Uterus (tissue), 2 donors: ENCODE results near the gene PSME3IP1.

Experiments
- POLR2A ChIP-seq, 2 donors: fragments of 450-650 bp; IDR thresholded peaks; one replicate each; pipeline ENCODE4 v1.6.1; 2016; ENCODE audit warnings: antibody characterized with exemption in 2 of 2, mild to moderate bottlenecking in 1 of 2, moderate library complexity in 1 of 2
- TF ChIP-seq, protein P1 (sequence below), 4 experiments: fragments of 200-600 bp in 2 of 4; fragments of 450-650 bp in 2 of 4; sonication (generic) in 2 of 4; IDR thresholded peaks; one replicate each; pipeline ENCODE4 v1.5.1; 2016 to 2019; ENCODE audit warnings: antibody characterized with exemption in 4 of 4, mild to moderate bottlenecking in 2 of 4, moderate library complexity in 1 of 4

- TF ChIP-seq, protein P1, sequence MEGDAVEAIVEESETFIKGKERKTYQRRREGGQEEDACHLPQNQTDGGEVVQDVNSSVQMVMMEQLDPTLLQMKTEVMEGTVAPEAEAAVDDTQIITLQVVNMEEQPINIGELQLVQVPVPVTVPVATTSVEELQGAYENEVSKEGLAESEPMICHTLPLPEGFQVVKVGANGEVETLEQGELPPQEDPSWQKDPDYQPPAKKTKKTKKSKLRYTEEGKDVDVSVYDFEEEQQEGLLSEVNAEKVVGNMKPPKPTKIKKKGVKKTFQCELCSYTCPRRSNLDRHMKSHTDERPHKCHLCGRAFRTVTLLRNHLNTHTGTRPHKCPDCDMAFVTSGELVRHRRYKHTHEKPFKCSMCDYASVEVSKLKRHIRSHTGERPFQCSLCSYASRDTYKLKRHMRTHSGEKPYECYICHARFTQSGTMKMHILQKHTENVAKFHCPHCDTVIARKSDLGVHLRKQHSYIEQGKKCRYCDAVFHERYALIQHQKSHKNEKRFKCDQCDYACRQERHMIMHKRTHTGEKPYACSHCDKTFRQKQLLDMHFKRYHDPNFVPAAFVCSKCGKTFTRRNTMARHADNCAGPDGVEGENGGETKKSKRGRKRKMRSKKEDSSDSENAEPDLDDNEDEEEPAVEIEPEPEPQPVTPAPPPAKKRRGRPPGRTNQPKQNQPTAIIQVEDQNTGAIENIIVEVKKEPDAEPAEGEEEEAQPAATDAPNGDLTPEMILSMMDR (IDR thresholded peaks at IDR 0.05) = no peak
- TF ChIP-seq POLR2A (IDR thresholded peaks at IDR 0.05) = no peak
Observed at GRCh38 chr16:57125376-57125775, 60.5 kb downstream of the PSME3IP1 start.
